GM21381 (cell line): ENCODE measurements around the gene SH3GLB1.

Experiments
- ATAC-seq: cut with Tn5 transposase; IDR thresholded peaks from one replicate; pipeline ENCODE4 v1.9.1; 2021; ENCODE audit warnings: mild to moderate bottlenecking, moderate library complexity; ENCODE audit not compliant: unreplicated experiment

SH3GLB1 gene

DNA sequence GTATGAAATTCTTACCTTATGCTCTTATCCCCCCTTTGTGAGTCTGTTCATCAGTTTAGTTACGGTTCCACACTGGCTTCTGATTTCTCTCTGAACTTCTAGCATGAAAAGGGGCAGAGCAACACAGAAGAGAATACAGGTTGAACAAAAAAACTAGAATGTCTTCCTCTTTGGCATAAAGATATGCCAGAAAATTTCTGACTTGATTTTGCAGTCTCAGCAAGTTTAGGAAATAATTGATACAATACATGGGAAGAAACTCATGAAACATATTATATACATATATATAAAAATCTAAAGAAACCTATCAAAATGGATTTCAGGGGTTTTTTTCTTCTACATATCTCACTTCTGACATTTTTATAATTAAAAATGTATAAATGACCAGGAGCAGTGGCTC, 27.0 kb downstream of the SH3GLB1 start:
- no peak for ATAC-seq

DNA sequence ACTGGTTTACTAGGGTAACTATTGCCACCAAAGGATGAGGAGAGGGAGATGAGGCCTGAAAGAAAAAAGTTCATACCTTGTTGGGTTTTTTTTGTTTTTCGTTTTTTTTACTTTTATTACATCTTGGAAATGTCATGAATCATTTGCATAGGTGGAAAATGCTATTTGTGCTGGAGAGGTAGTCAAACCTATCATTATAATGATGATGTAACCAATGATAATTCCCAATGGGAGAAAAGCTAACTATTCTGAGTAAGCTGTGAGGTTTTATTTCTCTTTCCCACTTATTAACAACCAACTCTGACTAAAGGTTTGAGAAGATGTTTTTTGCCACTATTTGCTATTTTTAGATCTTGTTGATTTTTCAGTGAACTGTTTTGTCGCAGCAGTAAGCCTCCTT, 29.0 kb downstream of the SH3GLB1 start:
- ATAC-seq, result no peak

DNA sequence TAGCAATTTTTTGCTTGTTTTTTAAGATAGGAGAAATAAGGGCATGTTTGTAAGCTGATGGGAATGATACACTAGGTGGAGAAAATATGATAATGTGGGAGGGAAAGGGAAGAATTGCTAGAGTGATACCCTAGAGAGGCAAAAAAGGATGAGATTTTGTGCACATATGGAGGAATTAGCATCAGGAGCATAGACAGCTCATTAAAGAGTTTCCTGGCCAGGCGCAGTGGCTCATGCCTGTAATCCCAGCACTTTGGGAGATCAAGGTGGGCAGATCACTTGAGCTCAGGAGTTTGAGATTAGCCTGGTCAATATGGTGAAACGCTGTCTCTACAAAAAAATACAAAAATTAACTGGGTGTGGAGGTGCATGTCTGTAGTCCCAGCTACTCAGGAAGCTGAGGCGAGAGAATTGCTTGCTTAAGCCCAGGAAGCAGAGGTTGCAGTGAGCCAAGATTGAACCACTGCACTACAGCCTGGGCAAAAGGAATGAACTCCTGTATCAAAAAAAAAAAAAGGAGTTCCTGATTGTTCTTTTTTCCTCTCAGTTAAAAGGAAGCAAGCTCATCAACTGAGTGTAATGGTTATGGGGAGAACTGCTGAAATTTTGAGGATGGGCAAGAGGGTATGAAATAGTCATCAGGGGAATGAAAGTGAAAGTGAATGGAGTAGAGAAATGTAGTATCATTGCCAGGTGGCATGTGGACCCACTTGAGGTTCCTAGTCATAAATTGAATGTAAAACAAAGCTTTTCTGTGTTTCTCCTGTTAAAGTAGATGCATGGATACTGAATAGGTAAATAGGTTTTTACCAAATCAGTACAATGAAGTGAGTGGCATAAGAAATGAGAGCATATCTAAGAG, 35.5 kb downstream of the SH3GLB1 start:
- no peak for ATAC-seq

GRCh38 chr1:86741947-86742572, 37.7 kb downstream of the SH3GLB1 start:
- no peak for ATAC-seq

DNA sequence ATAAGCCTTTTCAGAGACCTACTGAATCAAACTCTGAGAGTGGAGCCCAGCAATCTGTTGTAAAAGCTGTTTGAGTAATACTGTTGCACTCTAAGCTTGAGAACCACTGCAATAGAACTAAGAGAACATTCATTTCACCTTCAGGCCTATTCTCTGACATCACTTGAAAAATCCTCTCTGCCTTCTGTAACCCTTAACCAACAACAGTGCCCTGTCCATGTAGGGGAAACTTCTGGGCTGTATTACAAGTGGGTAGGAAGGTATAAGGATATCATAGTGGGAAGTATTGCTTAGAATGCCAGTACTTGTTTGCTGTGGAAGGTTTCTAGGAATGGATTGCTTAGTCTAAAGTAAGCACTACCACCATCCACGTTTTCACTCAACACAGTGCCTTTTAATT, 42.9 kb downstream of the SH3GLB1 start:
- no peak for ATAC-seq

DNA sequence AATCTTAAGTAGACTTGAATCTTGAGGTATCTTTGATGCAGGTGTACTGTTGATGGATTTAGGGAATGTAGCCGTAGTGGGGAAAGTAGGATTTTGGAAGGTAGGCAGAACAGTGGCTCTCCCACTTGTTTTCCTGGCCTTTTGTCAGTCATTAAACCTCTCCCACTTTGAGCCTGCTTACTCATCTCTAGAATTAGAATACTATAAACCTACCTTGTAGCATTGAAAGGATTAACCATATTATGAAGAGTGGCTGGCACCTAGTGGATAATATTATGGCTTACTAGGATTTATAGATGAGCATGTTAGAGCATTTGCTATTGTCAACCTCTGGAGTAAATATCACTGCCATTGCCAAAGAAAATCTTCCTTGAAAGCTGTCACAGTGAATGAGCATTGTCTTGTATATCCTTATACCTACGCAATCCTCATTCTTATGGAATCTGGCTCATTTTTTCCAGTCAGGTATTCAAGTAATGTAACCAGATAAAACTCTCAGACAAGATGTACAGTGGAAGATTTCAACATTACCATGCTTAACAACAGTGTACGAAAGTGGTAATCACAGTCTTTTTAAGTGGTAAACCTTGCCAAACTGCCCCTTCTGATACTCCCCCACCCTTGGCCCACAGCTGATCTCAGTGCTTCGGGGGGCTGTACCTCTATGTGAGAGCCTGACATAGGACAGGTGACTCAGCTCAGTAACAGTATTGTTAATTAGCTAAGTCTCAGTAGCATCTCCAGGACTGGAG, 44.4 kb downstream of the SH3GLB1 start:
- no peak for ATAC-seq

GRCh38 chr1:86750076-86750475, 45.7 kb downstream of the SH3GLB1 start:
- ATAC-seq, result no peak

GRCh38 chr1:86750530-86750929, 46.2 kb downstream of the SH3GLB1 start:
- ATAC-seq, result no peak

DNA sequence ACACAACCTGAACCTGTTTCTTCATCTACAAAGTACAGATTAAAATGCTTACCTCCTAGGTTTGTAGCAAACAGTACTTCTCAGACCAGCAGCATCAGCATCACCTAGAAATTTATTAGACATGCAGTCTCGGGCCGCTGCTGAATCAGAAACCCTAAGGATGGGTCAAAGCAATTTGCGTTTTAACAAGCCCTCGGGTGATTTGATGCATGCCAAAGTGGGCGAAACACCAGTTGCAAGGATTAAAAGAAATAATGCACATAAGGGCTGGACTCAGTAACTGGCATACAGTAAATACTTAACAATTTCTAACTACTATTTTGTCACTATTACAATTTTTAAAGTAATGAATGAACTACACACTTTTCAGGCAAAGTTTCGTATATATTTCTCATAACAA, 47.5 kb downstream of the SH3GLB1 start:
- ATAC-seq, result no peak

- ATAC-seq, result no peak
Observed at GRCh38 chr1:86753700-86754099, 49.3 kb downstream of the SH3GLB1 start.

- no peak for ATAC-seq
Observed at GRCh38 chr1:86754265-86754974, 50.0 kb downstream of the SH3GLB1 start.

DNA sequence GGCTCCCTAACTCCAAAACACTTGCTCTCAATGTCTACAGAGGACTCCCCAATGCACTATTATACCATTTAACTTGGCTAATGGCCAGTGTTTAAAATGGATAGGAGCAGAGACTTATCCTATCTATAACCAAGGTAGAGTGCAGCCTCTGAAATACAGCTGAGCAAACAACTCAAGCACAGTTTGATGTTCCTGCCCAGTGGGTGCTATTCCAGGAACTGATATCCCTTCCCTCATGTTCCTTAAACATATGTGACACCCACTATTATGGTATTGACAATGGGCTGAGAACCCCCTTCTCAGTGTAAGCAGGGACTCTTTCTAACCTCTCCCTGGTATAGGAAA, 51.7 kb downstream of the SH3GLB1 start:
- no peak for ATAC-seq

DNA sequence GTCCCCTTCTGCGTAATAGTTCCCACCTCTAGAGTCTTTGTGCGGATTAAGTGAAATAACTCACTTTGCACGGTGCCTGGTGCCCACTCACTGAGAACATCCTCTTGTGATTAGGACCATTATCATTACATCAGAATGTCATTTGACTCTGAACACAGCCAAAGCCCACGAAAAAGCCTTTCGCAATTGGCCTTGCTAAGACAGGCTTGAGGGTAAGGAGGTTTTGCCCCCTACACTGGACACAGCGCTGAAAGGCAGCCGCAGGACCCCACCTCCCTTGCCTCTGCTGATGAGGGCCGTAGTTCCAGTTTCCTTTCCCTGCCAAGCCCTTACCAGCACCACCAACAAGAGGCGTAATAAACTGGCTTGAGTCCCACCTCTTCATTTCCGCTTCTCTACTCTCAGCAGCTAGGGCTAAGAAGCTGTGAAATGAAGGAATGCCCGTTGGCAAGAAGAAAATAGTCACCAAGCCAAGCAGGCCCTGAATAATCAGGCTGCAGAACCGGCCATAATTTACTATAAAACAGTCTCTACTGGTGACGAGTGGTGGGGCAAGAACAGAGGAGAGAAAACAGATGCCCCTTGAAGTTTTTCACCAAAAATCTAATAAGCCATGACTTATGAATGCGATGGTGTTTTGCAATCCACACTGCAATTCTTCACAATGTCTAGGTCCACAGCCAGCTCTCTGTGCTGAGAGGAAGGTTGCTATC, 53.1 kb downstream of the SH3GLB1 start:
- no peak for ATAC-seq

DNA sequence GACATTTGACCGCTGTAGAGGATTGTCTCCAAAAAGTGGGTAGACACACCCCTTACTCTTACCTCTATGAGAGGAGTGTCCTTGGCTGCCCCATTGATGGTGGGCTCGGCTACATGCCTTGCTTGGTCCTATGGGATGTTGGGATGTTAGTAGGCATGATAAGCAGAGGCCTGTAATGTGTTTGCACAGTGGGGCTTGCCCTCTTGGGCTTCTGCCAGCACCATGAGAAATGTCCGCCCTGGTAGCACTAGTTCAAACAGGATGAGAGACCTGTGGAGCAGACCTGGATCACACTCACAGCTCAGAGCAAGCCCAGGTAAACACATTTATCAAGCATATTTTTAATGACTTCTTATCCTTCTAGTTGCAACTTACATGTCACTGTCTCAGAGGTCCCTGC, 54.2 kb downstream of the SH3GLB1 start:
- no peak for ATAC-seq

DNA sequence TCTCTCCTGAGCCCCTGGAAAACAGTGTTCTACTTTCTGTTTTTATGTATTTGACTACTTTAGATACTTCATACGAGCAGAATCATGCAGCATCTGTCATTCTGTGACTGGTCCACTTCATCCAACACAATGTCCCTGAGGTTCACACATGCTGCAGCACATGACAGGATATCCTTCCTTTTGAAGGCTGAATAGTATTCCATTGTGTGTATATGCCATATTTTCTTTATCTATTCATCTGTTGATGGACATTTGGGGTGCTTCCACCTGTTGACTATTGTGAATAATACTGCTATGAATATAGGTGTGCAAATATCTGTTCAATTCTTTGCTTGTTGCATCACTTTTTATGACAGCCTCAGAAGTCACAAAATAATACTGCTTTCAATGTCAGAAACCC, 55.8 kb downstream of the SH3GLB1 start:
- ATAC-seq, result no peak

GRCh38 chr1:86762336-86762735, 58.0 kb downstream of the SH3GLB1 start:
- no peak for ATAC-seq

GRCh38 chr1:86764523-86764922, 60.1 kb downstream of the SH3GLB1 start:
- ATAC-seq, result no peak

DNA sequence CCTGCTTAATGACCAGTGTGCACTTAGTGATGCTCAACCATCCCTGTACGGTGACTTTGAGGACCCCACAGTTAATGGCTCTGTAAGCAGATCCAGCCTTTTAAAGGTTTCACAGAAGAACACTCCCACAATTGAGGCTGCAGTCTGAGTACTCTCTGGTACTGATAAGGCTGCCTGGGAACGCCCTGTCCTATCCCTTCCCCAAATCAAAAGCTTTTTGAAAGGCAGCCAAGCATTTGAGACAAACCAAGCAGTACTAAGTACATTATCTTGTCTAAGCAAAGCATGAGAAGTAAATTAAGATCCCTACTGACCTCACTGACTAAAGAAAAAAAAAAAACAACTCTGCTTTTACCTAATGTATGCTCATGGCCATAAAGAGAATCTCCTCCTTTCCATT, 60.7 kb downstream of the SH3GLB1 start:
- ATAC-seq, result no peak

GRCh38 chr1:86765674-86766073, 61.3 kb downstream of the SH3GLB1 start:
- ATAC-seq, result no peak

- ATAC-seq, result no peak
Observed at GRCh38 chr1:86768554-86768953, 64.2 kb downstream of the SH3GLB1 start.

- no peak for ATAC-seq
Observed at GRCh38 chr1:86769065-86769464, 64.7 kb downstream of the SH3GLB1 start.
